HG03159 (cell line): ENCODE data around the gene SSBP3.

Experiments used
- ATAC-seq: cut with Tn5 transposase; IDR thresholded peaks from one replicate; pipeline ENCODE4 v1.9.1; 2021; ENCODE audit warnings: mild to moderate bottlenecking, moderate library complexity; ENCODE audit not compliant: unreplicated experiment

SSBP3 gene

GRCh38 chr1:54272772-54273091 lies 133.5 kb downstream of the SSBP3 start:
- ATAC-seq = no peak

GRCh38 chr1:54272134-54272533 lies 134.1 kb downstream of the SSBP3 start:
- ATAC-seq = no peak

- no peak for ATAC-seq
Observed at GRCh38 chr1:54271341-54271740, 134.9 kb downstream of the SSBP3 start.

- ATAC-seq = no peak
Observed at GRCh38 chr1:54270543-54270942, 135.7 kb downstream of the SSBP3 start.

GRCh38 chr1:54268762-54269297 lies 137.4 kb downstream of the SSBP3 start:
- no peak for ATAC-seq

GRCh38 chr1:54267815-54268761 lies 138.1 kb downstream of the SSBP3 start:
- ATAC-seq = no peak

GRCh38 chr1:54266908-54267307 lies 139.3 kb downstream of the SSBP3 start:
- ATAC-seq = no peak

- ATAC-seq = no peak
Observed at GRCh38 chr1:54266195-54266594, 140.0 kb downstream of the SSBP3 start.

GRCh38 chr1:54265659-54266058 lies 140.5 kb downstream of the SSBP3 start:
- no peak for ATAC-seq

- ATAC-seq = no peak
Observed at GRCh38 chr1:54265126-54265525, 141.1 kb downstream of the SSBP3 start.

- ATAC-seq = no peak
Observed at GRCh38 chr1:54263601-54264226, 142.5 kb downstream of the SSBP3 start.

GRCh38 chr1:54262244-54262643 lies 143.9 kb downstream of the SSBP3 start:
- ATAC-seq = no peak

- no peak for ATAC-seq
Observed at GRCh38 chr1:54260810-54261209, 145.4 kb downstream of the SSBP3 start.

- ATAC-seq = no peak
Observed at GRCh38 chr1:54259546-54260140, 146.6 kb downstream of the SSBP3 start.

GRCh38 chr1:54257876-54258275 lies 148.3 kb downstream of the SSBP3 start:
- no peak for ATAC-seq

GRCh38 chr1:54257346-54257620 lies 148.9 kb downstream of the SSBP3 start:
- no peak for ATAC-seq

- no peak for ATAC-seq
Observed at GRCh38 chr1:54256522-54257345, 149.5 kb downstream of the SSBP3 start.

- no peak for ATAC-seq
Observed at GRCh38 chr1:54255026-54255702, 151.0 kb downstream of the SSBP3 start.

- no peak for ATAC-seq
Observed at GRCh38 chr1:54254055-54254454, 152.1 kb downstream of the SSBP3 start.

- no peak for ATAC-seq
Observed at GRCh38 chr1:54253480-54253879, 152.7 kb downstream of the SSBP3 start.
